D721Med (cell line): ENCODE data around the gene KIF1B.

ENCODE experiments used
- DNase-seq: peaks from one replicate; pipeline ENCODE4 v3.0.0; 2011; ENCODE audit warnings: low spot score; ENCODE audit not compliant: insufficient read length
- FAIRE-seq: peaks from 2 replicates; lab custom pipeline; 2011; peaks lifted over from hg19 to GRCh38; lab: Jason Lieb, UNC
- CTCF ChIP-seq: IDR thresholded peaks from 2 replicates; pipeline ENCODE4 v1.5.1; 2012; ENCODE audit warnings: mild to moderate bottlenecking, control low read depth; ENCODE audit not compliant: insufficient read depth; ENCODE audit errors: missing control alignments

KIF1B gene

GRCh38 chr1:10209905-10210810, at the start of gene KIF1B:
KIF1B (plus strand) TSS chr1:10210570; CDS start chr1:10232329, 21,759 bp downstream.
- FAIRE-seq: no peak
- peak; percentile 78 for DNase-seq
- peak; percentile 54 for TF ChIP-seq CTCF

- no peak for DNase-seq
- no peak for TF ChIP-seq CTCF
- no peak for FAIRE-seq
Observed at GRCh38 chr1:10160907-10161490, 49.4 kb upstream of the KIF1B start.

GRCh38 chr1:10161541-10162290, 48.7 kb upstream of the KIF1B start:
- TF ChIP-seq CTCF: no peak
- DNase-seq: no peak
- FAIRE-seq: no peak

GRCh38 chr1:10168912-10169514, 41.4 kb upstream of the KIF1B start:
- FAIRE-seq (no peak), DNase-seq (no peak)
- no peak for TF ChIP-seq CTCF

- DNase-seq (no peak), FAIRE-seq (no peak)
- TF ChIP-seq CTCF: no peak
Observed at GRCh38 chr1:10170239-10170574, 40.2 kb upstream of the KIF1B start.

- DNase-seq (no peak), FAIRE-seq (no peak)
- TF ChIP-seq CTCF: no peak
Observed at GRCh38 chr1:10171105-10171767, 39.1 kb upstream of the KIF1B start.
